ENCODE results near the gene PPP1R14C.
"Not testable (repeated sequence)": the region's sequence is repeated elsewhere in the genome, so short reads cannot be mapped to it uniquely, and the experiment has no call there.

GRCh38 chr6:150187433-150187832 lies 44.6 kb downstream of the PPP1R14C start:
- not testable (repeated sequence) for TF ChIP-seq CTCF (conservative IDR thresholded peaks at IDR 0.05); EZH2 (IDR thresholded peaks at IDR 0.05; ENCODE audit: low read depth)

Measured in PC-9 (cell line).